T-helper 17 cell (primary cell): ENCODE data around the gene EML2. TPM values are rescaled to one million over a fixed set of nuclear protein-coding genes. Genes with fewer than 3 reads are reported as not detected.

Experiments used
- ATAC-seq: fragments of 150-1000 bp; cut with Tn5 transposase; 2 replicates; pipeline ENCODE4 v1.10.0; 2021; ENCODE audit warnings: mild to moderate bottlenecking, moderate library complexity
- DNase-seq, 3 donors: peaks; one replicate each; pipeline versions ENCODE4 v3.0.0 to v3.0.0-alpha.2; 2020 to 2021
- H3K9me3 ChIP-seq: one replicate; pipeline ENCODE4 v1.7.0; 2013; ENCODE audit warnings: low read length, mild to moderate bottlenecking; ENCODE audit not compliant: control insufficient read depth, poor library complexity, severe bottlenecking
- H3K27ac Mint-ChIP-seq: one replicate; pipeline ENCODE4 v1.8.0; 2022; ENCODE audit warnings: mild to moderate bottlenecking, moderate library complexity, mixed read lengths
- H3K27me3 Mint-ChIP-seq: one replicate; pipeline ENCODE4 v1.8.0; 2022; ENCODE audit warnings: mixed read lengths
- H3K36me3 Mint-ChIP-seq: one replicate; pipeline ENCODE4 v1.8.0; 2022; ENCODE audit warnings: low read depth, mixed read lengths
- H3K4me1 Mint-ChIP-seq: one replicate; pipeline ENCODE4 v1.8.0; 2022; ENCODE audit warnings: mild to moderate bottlenecking, mixed read lengths
- H3K4me3 Mint-ChIP-seq: one replicate; pipeline ENCODE4 v1.8.0; 2022; ENCODE audit warnings: mild to moderate bottlenecking, moderate library complexity, mixed read lengths
- total RNA-seq, 4 donors: library from RNA in 2 of 4; stranded (reverse) in 2 of 4; gene quantifications; one replicate each; pipeline ENCODE4 v1.2.3 and lab custom pipeline; 2022 to 2026

The EML2 gene
- total RNA-seq, 2 donors from 2014 or later = 58.1 to 61.2 TPM

GRCh38 chr19:45667620-45668341 is 28.6 kb upstream of the EML2 start, which contains the start of gene GIPR:
Gene GIPR, plus strand, starts transcription at chr19:45668221. Its CDS starts 1,300 bp downstream, at chr19:45669521.
- no peaks in the 10 kb centered on the region for H3K9me3 ChIP-seq
- DNase-seq = peak in 2 of 3 donors; percentile 42 to 50
- peak; percentile 40 for ATAC-seq
- Mint-ChIP-seq H3K27me3 (peaks cover 40% of the 10 kb centered on the region), H3K4me1 (peaks cover 36% of the 10 kb centered on the region), H3K36me3 (peaks cover 11% of the 10 kb centered on the region), H3K4me3 (peak within 1 kb of the TSS; percentile 99), H3K27ac (peak within 1 kb of the TSS; percentile 90)

- H3K9me3 ChIP-seq = no peaks in the 10 kb centered on the region
- no peak overlapping the region for H3K27ac Mint-ChIP-seq
- peaks cover 37% of the 10 kb centered on the region for H3K27me3 Mint-ChIP-seq
- no peak for DNase-seq
- ATAC-seq = no peak
- peaks cover 30% of the 10 kb centered on the region for H3K4me1 Mint-ChIP-seq
- peaks cover 14% of the 10 kb centered on the region for H3K36me3 Mint-ChIP-seq
- peak overlapping the region; percentile 61 for H3K4me3 Mint-ChIP-seq
Observed at GRCh38 chr19:45664575-45664974, 25.4 kb upstream of the EML2 start.

GRCh38 chr19:45663800-45664199 is 24.6 kb upstream of the EML2 start:
- ATAC-seq = no peak
- Mint-ChIP-seq H3K4me3 (no peak overlapping the region), H3K27me3 (peaks cover 37% of the 10 kb centered on the region), H3K4me1 (peaks cover 26% of the 10 kb centered on the region), H3K27ac (no peak overlapping the region), H3K36me3 (peaks cover 18% of the 10 kb centered on the region)
- no peaks in the 10 kb centered on the region for H3K9me3 ChIP-seq
- no peak for DNase-seq

- no peaks in the 10 kb centered on the region for H3K9me3 ChIP-seq
- H3K27ac Mint-ChIP-seq = no peak overlapping the region
- H3K4me1 Mint-ChIP-seq = peaks cover 15% of the 10 kb centered on the region
Observed at GRCh38 chr19:45660636-45661035, 21.4 kb upstream of the EML2 start.

GRCh38 chr19:45659096-45659729 is 20.0 kb upstream of the EML2 start:
- H3K4me3 Mint-ChIP-seq = no peak overlapping the region
- H3K27ac Mint-ChIP-seq = peak overlapping the region; percentile 61
- H3K4me1 Mint-ChIP-seq = peaks cover 9% of the 10 kb centered on the region
- H3K36me3 Mint-ChIP-seq = peaks cover 13% of the 10 kb centered on the region
- DNase-seq (no peak), ATAC-seq (no peak)
- H3K9me3 ChIP-seq = no peaks in the 10 kb centered on the region
- peaks cover 28% of the 10 kb centered on the region for H3K27me3 Mint-ChIP-seq

More at GRCh38 chr19:45660636-45661035, 21.4 kb upstream of the EML2 start:
- Mint-ChIP-seq H3K27me3 (peaks cover 35% of the 10 kb centered on the region), H3K4me3 (no peak overlapping the region), H3K36me3 (peaks cover 17% of the 10 kb centered on the region)
- no peak for ATAC-seq
- DNase-seq = no peak

- H3K27ac Mint-ChIP-seq = no peak overlapping the region
- peaks cover 25% of the 10 kb centered on the region for H3K27me3 Mint-ChIP-seq
- DNase-seq = no peak
- ATAC-seq = no peak
- H3K4me1 Mint-ChIP-seq = peaks cover 4% of the 10 kb centered on the region
- H3K4me3 Mint-ChIP-seq = no peak overlapping the region
- peaks cover 13% of the 10 kb centered on the region for H3K36me3 Mint-ChIP-seq
- no peaks in the 10 kb centered on the region for H3K9me3 ChIP-seq
Observed at GRCh38 chr19:45657520-45658167, 18.4 kb upstream of the EML2 start.

- no peaks in the 10 kb centered on the region for H3K9me3 ChIP-seq
- Mint-ChIP-seq H3K4me3 (no peak overlapping the region), H3K27ac (no peak overlapping the region), H3K27me3 (peaks cover 12% of the 10 kb centered on the region), H3K4me1 (peaks cover 4% of the 10 kb centered on the region), H3K36me3 (peaks cover 7% of the 10 kb centered on the region)
- DNase-seq (no peak), ATAC-seq (no peak)
Observed at GRCh38 chr19:45655073-45655472, 15.9 kb upstream of the EML2 start.

GRCh38 chr19:45653634-45654033 is 14.4 kb upstream of the EML2 start:
- no peak overlapping the region for H3K27ac Mint-ChIP-seq
- no peak for ATAC-seq
- no peak for DNase-seq
- peaks cover under 1% of the 10 kb centered on the region for H3K4me1 Mint-ChIP-seq
- H3K4me3 Mint-ChIP-seq = no peak overlapping the region
- peaks cover 2% of the 10 kb centered on the region for H3K27me3 Mint-ChIP-seq
- peaks cover under 1% of the 10 kb centered on the region for H3K36me3 Mint-ChIP-seq
- H3K9me3 ChIP-seq = no peaks in the 10 kb centered on the region

- H3K4me3 Mint-ChIP-seq = no peak overlapping the region
Observed at GRCh38 chr19:45650722-45651121, 11.5 kb upstream of the EML2 start.

GRCh38 chr19:45646345-45646698 is 7.1 kb upstream of the EML2 start:
- Mint-ChIP-seq H3K4me3 (peak overlapping the region; percentile 87), H3K27ac (peak overlapping the region; percentile 53), H3K4me1 (peaks cover 24% of the 10 kb centered on the region), H3K36me3 (no peaks in the 10 kb centered on the region), H3K27me3 (no peaks in the 10 kb centered on the region)
- DNase-seq (no peak), ATAC-seq (no peak)
- H3K9me3 ChIP-seq = no peaks in the 10 kb centered on the region

More at GRCh38 chr19:45650722-45651121, 11.5 kb upstream of the EML2 start:
- H3K27me3 Mint-ChIP-seq = no peaks in the 10 kb centered on the region
- ATAC-seq = no peak
- no peak overlapping the region for H3K27ac Mint-ChIP-seq
- H3K4me1 Mint-ChIP-seq = peaks cover 3% of the 10 kb centered on the region
- H3K9me3 ChIP-seq = no peaks in the 10 kb centered on the region
- DNase-seq = no peak
- no peaks in the 10 kb centered on the region for H3K36me3 Mint-ChIP-seq

GRCh38 chr19:45645631-45646344 is 6.6 kb upstream of the EML2 start:
- Mint-ChIP-seq H3K36me3 (no peaks in the 10 kb centered on the region), H3K4me1 (peaks cover 29% of the 10 kb centered on the region), H3K4me3 (peak overlapping the region; percentile 87), H3K27me3 (no peaks in the 10 kb centered on the region), H3K27ac (peak overlapping the region; percentile 53)
- peak; percentile 65 for ATAC-seq
- H3K9me3 ChIP-seq = no peaks in the 10 kb centered on the region
- DNase-seq = peak; percentile 60 to 72 (median 67)

- Mint-ChIP-seq H3K27me3 (no peaks in the 10 kb centered on the region), H3K4me1 (peaks cover 31% of the 10 kb centered on the region), H3K4me3 (peak overlapping the region; percentile 87), H3K27ac (peak overlapping the region; percentile 51), H3K36me3 (no peaks in the 10 kb centered on the region)
- DNase-seq (no peak), ATAC-seq (no peak)
- H3K9me3 ChIP-seq = no peaks in the 10 kb centered on the region
Observed at GRCh38 chr19:45645068-45645630, 6.0 kb upstream of the EML2 start.
